Measurements from ENCODE around the gene LSP1.

DNA sequence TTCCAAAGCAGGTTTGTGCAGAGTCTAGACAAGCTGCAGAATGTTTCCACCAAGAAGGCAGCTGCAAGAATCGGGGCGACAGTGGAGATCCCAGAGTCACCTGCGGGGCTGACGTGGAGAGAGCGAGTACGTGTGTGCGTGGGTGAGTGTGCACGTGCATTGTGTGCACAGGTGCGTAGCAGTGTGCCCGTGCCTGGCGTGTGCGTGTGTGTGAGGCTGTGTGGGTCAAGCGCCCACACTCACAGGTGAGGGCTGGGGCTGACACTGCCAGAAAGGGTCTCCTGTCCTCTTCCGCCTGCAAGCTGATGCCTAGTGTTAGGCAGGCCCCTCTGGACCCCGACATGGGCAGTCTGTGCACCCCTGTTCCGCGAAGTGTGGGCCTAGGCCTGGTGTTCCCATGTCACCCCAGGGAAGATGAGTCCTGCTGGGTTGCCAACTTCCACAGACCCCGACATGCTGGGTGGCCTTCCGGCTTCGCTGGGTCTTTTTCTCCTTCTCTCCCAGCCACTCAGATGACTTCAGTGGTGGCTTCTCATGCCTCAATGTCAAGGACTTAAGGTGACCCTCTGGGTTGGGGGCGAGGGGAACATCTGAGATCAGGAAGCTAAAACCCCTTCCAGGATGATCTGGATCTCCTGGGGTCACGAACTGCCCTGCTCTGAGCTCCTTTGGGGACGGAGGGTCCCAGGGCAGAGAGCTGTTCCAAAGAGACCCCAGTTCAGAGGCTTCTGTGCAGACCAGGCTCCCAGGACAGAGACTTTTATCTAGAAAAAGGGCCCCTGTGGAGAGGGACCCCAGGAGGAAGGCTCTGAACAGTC lies 28.5 kb upstream of the LSP1 start:
- TF ChIP-seq, protein P1, sequence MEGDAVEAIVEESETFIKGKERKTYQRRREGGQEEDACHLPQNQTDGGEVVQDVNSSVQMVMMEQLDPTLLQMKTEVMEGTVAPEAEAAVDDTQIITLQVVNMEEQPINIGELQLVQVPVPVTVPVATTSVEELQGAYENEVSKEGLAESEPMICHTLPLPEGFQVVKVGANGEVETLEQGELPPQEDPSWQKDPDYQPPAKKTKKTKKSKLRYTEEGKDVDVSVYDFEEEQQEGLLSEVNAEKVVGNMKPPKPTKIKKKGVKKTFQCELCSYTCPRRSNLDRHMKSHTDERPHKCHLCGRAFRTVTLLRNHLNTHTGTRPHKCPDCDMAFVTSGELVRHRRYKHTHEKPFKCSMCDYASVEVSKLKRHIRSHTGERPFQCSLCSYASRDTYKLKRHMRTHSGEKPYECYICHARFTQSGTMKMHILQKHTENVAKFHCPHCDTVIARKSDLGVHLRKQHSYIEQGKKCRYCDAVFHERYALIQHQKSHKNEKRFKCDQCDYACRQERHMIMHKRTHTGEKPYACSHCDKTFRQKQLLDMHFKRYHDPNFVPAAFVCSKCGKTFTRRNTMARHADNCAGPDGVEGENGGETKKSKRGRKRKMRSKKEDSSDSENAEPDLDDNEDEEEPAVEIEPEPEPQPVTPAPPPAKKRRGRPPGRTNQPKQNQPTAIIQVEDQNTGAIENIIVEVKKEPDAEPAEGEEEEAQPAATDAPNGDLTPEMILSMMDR (IDR thresholded peaks at IDR 0.05) = no peak
- no peak for TF ChIP-seq POLR2AphosphoS5 (IDR thresholded peaks at IDR 0.05)
